ENCODE results near the gene SHLD1.
"Not testable (repeated sequence)": the region's sequence is repeated elsewhere in the genome, so short reads cannot be mapped to it uniquely, and the experiment has no call there.

The SHLD1 gene

DNA sequence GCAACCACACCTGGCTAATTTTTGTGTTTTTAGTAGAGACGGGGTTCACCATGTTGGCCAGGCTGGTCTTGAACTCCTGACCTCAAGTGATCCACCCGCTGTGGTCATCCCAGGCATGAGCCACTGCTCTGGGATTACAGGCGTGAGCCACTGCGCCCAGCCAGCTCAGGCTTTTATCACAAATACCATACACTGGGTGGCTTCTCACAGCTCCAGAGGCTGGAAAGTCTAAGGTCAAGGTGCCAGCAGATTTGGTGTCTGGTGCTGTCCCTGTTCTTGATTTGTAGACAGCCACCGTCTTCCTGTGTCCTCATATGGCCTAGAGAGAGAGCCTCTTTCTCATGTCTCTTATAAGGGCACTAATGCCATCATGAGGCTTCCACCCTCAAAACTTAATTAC, 25.9 kb downstream of the SHLD1 start:
- no peaks in the 10 kb centered on the region for H3K4me1 ChIP-seq (ENCODE audit: control insufficient read depth, insufficient read depth, low read length, poor library complexity, severe bottlenecking)
- no peak overlapping the region for H3K4me3 ChIP-seq (ENCODE audit: insufficient read depth, low read depth, low read length, poor library complexity, severe bottlenecking)
- DNase-seq = no peak
- H3K9me3 ChIP-seq (ENCODE audit: control insufficient read depth, low read length) = no peaks in the 10 kb centered on the region
- peaks cover 24% of the 10 kb centered on the region for H3K36me3 ChIP-seq (ENCODE audit: control insufficient read depth, insufficient read depth, low read length)
- H3K27ac ChIP-seq (ENCODE audit: insufficient read depth, low read length, poor library complexity, severe bottlenecking) = no peak overlapping the region
- no peaks in the 10 kb centered on the region for H3K27me3 ChIP-seq (replicated peaks; ENCODE audit: control insufficient read depth, insufficient read depth, low read length, poor library complexity, severe bottlenecking)

DNA sequence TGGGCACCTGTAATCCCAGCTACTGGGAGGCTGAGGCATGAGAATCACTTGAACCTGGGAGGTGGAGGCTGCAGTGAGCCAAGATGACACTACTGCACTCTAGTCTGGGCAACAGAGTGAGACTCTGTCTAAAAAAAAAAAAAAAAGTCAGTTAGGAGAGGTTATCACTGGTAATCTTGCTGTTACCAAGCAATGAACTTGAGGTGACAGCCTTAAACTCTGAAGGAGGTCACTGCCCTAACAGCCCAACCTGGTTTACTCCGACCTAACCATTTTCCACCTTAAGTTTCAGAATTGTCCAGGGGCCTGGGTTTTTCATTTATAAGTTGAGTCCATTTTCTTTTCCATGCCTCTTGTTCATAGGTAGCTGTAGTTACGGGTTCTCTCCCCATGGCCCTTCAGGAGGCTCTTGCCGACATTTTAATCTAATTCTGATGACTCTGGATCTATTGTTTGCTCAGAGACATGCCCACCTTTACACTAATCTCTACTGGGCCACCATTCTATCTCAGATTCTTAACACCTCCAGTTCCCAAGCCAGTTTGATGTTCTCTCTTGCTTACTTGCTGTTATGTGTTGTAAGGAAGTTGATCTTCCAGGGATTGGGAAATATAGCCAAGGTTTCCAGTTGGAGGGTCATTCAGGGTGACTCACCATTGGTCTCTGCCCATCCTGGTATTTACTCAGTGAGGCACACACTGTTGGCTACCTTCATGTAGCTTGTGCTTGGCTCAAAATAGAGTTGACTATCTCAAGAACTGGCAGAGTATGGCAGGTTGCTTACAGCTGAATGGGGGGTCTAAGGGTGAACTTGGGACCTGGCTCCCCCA, 29.1 kb downstream of the SHLD1 start:
- no peak for DNase-seq
- H3K4me1 ChIP-seq (ENCODE audit: control insufficient read depth, insufficient read depth, low read length, poor library complexity, severe bottlenecking) = no peaks in the 10 kb centered on the region
- no peaks in the 10 kb centered on the region for H3K9me3 ChIP-seq (ENCODE audit: control insufficient read depth, low read length)
- H3K4me3 ChIP-seq (ENCODE audit: insufficient read depth, low read depth, low read length, poor library complexity, severe bottlenecking) = no peak overlapping the region
- H3K27me3 ChIP-seq (replicated peaks; ENCODE audit: control insufficient read depth, insufficient read depth, low read length, poor library complexity, severe bottlenecking) = no peaks in the 10 kb centered on the region
- no peak overlapping the region for H3K27ac ChIP-seq (ENCODE audit: insufficient read depth, low read length, poor library complexity, severe bottlenecking)
- peaks cover 15% of the 10 kb centered on the region for H3K36me3 ChIP-seq (ENCODE audit: control insufficient read depth, insufficient read depth, low read length)

DNA sequence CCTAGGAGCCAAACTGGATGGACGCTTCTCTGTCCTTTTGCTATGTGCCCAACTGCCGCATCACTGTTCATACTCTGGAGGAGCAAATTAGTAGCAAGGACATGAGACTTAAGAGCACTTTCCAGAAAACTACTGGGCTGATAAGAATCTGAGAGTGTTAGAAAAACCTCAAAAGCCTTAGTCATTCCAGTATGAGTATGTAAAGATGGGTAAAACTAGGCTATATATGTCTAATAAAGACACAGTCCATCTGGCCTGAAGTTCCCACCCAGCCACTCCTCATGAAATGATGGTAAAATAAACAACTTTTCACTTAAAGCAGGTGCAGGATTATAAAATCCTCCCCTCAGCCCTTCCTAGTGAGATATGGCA, 30.6 kb downstream of the SHLD1 start:
- no peak for DNase-seq
- peaks cover 18% of the 10 kb centered on the region for H3K36me3 ChIP-seq (ENCODE audit: control insufficient read depth, insufficient read depth, low read length)

DNA sequence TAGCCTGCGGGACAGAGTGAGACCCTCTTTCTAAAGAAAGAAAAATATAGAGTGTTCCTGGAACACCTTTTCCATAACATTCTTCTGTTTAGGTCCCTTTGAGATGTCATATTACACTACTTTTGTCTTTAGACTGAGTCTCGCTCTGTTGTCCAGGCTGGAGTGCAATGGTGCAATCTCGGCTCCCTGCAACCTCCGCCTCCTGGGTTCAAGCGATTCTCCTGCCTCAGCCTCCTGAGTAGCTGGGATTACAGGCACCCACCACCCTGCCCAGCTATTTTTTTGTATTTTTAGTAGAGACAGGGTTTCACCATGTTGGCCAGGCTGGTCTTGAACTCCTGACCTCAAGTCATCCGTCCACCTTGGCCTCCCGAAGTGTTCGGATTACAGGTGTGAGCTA, 31.2 kb downstream of the SHLD1 start:
- not testable (repeated sequence) for H3K27me3 ChIP-seq (replicated peaks; ENCODE audit: control insufficient read depth, insufficient read depth, low read length, poor library complexity, severe bottlenecking); H3K4me3 ChIP-seq (ENCODE audit: insufficient read depth, low read depth, low read length, poor library complexity, severe bottlenecking); H3K9me3 ChIP-seq (ENCODE audit: control insufficient read depth, low read length); H3K27ac ChIP-seq (ENCODE audit: insufficient read depth, low read length, poor library complexity, severe bottlenecking); H3K4me1 ChIP-seq (ENCODE audit: control insufficient read depth, insufficient read depth, low read length, poor library complexity, severe bottlenecking); DNase-seq
- peaks cover 15% of the 10 kb centered on the region for H3K36me3 ChIP-seq (ENCODE audit: control insufficient read depth, insufficient read depth, low read length)

More for the DNA sequence above, 30.6 kb downstream of the SHLD1 start:
- Histone ChIP-seq H3K4me3 (ENCODE audit: insufficient read depth, low read depth, low read length, poor library complexity, severe bottlenecking) (no peak overlapping the region), H3K27ac (ENCODE audit: insufficient read depth, low read length, poor library complexity, severe bottlenecking) (no peak overlapping the region), H3K4me1 (ENCODE audit: control insufficient read depth, insufficient read depth, low read length, poor library complexity, severe bottlenecking) (no peaks in the 10 kb centered on the region), H3K9me3 (ENCODE audit: control insufficient read depth, low read length) (no peaks in the 10 kb centered on the region), H3K27me3 (replicated peaks; ENCODE audit: control insufficient read depth, insufficient read depth, low read length, poor library complexity, severe bottlenecking) (no peaks in the 10 kb centered on the region)

GRCh38 chr20:5781798-5782750, 31.9 kb downstream of the SHLD1 start:
- Histone ChIP-seq H3K27me3 (replicated peaks; ENCODE audit: control insufficient read depth, insufficient read depth, low read length, poor library complexity, severe bottlenecking) (no peaks in the 10 kb centered on the region), H3K4me1 (ENCODE audit: control insufficient read depth, insufficient read depth, low read length, poor library complexity, severe bottlenecking) (no peaks in the 10 kb centered on the region), H3K9me3 (ENCODE audit: control insufficient read depth, low read length) (no peaks in the 10 kb centered on the region), H3K27ac (ENCODE audit: insufficient read depth, low read length, poor library complexity, severe bottlenecking) (no peak overlapping the region), H3K36me3 (ENCODE audit: control insufficient read depth, insufficient read depth, low read length) (peaks cover 14% of the 10 kb centered on the region), H3K4me3 (ENCODE audit: insufficient read depth, low read depth, low read length, poor library complexity, severe bottlenecking) (no peak overlapping the region)
- no peak for DNase-seq

DNA sequence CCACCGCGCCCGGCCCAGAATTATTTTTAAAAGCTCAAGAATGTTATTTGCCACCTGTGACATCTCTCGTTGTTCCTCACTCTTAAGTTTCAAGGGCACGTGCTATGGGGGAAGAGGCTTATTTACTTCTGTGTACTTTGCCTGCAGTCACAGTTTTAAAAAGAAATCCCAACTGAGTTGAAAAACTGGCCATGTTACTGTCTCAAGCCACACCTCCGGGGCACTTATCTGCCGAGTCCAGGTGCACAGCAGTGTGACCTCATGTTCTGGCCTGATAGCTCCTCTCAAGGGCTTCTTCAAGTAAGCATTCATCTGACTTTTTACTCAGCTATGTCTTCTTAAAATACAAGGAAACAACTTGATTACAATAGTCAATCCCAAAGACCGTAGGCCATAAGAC, 34.5 kb downstream of the SHLD1 start:
- no peaks in the 10 kb centered on the region for H3K4me1 ChIP-seq (ENCODE audit: control insufficient read depth, insufficient read depth, low read length, poor library complexity, severe bottlenecking)
- H3K27ac ChIP-seq (ENCODE audit: insufficient read depth, low read length, poor library complexity, severe bottlenecking) = no peak overlapping the region

GRCh38 chr20:5785146-5785545, 34.9 kb downstream of the SHLD1 start:
- Histone ChIP-seq H3K27me3 (replicated peaks; ENCODE audit: control insufficient read depth, insufficient read depth, low read length, poor library complexity, severe bottlenecking) (no peaks in the 10 kb centered on the region), H3K36me3 (ENCODE audit: control insufficient read depth, insufficient read depth, low read length) (peaks cover 14% of the 10 kb centered on the region), H3K4me1 (ENCODE audit: control insufficient read depth, insufficient read depth, low read length, poor library complexity, severe bottlenecking) (no peaks in the 10 kb centered on the region), H3K4me3 (ENCODE audit: insufficient read depth, low read depth, low read length, poor library complexity, severe bottlenecking) (no peak overlapping the region), H3K27ac (ENCODE audit: insufficient read depth, low read length, poor library complexity, severe bottlenecking) (no peak overlapping the region), H3K9me3 (ENCODE audit: control insufficient read depth, low read length) (no peaks in the 10 kb centered on the region)
- DNase-seq = no peak

More for the DNA sequence above, 34.5 kb downstream of the SHLD1 start:
- Histone ChIP-seq H3K27me3 (replicated peaks; ENCODE audit: control insufficient read depth, insufficient read depth, low read length, poor library complexity, severe bottlenecking) (no peaks in the 10 kb centered on the region), H3K9me3 (ENCODE audit: control insufficient read depth, low read length) (no peaks in the 10 kb centered on the region), H3K4me3 (ENCODE audit: insufficient read depth, low read depth, low read length, poor library complexity, severe bottlenecking) (no peak overlapping the region), H3K36me3 (ENCODE audit: control insufficient read depth, insufficient read depth, low read length) (peaks cover 14% of the 10 kb centered on the region)
- no peak for DNase-seq

DNA sequence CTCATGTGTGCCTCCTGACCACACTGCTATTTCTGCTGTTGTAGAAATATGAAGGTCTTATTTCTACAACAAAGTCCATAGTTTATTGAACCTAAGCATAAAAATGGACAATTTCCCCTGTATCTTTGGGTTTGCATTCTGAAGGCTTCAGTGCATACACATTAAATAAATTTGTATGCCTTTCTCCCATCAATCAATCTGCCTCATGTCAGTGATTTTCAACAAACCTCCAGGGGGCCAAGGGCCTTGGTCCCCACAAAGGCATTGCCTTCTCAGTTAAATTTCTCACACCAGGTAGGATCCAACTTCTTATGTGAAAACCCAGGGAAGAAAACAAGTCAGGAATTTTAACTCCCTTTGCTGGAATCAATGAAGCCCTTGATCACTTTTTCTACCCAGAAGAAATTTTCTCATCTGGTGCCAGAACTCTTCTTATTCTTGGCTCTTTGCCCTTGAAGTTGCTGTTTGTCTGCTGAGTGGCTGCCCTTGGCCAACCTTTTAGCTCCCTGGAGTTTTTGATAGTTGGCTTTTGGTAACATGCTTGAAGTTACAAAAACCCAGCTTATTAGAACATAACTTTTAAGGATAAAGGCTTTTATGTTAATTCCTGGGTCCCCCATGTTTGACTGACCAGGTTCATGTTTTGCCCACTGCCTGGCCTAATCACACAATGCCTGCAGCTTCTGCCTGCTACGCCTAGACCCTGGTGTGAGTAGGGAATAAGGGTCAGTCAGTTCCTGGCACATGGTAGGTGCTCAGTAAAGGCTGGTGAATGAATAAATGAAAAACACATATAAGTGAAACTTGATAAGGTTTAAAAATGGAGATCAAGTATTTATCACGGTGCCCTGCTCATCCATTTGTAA, 37.0 kb downstream of the SHLD1 start:
- Histone ChIP-seq H3K9me3 (ENCODE audit: control insufficient read depth, low read length) (no peaks in the 10 kb centered on the region), H3K36me3 (ENCODE audit: control insufficient read depth, insufficient read depth, low read length) (peaks cover 5% of the 10 kb centered on the region), H3K27me3 (replicated peaks; ENCODE audit: control insufficient read depth, insufficient read depth, low read length, poor library complexity, severe bottlenecking) (no peaks in the 10 kb centered on the region), H3K4me1 (ENCODE audit: control insufficient read depth, insufficient read depth, low read length, poor library complexity, severe bottlenecking) (no peaks in the 10 kb centered on the region), H3K27ac (ENCODE audit: insufficient read depth, low read length, poor library complexity, severe bottlenecking) (no peak overlapping the region), H3K4me3 (ENCODE audit: insufficient read depth, low read depth, low read length, poor library complexity, severe bottlenecking) (no peak overlapping the region)
- DNase-seq = no peak

GRCh38 chr20:5787796-5788165, 37.6 kb downstream of the SHLD1 start:
- Histone ChIP-seq H3K4me3 (ENCODE audit: insufficient read depth, low read depth, low read length, poor library complexity, severe bottlenecking) (no peak overlapping the region), H3K27ac (ENCODE audit: insufficient read depth, low read length, poor library complexity, severe bottlenecking) (no peak overlapping the region), H3K36me3 (ENCODE audit: control insufficient read depth, insufficient read depth, low read length) (peaks cover 5% of the 10 kb centered on the region), H3K4me1 (ENCODE audit: control insufficient read depth, insufficient read depth, low read length, poor library complexity, severe bottlenecking) (no peaks in the 10 kb centered on the region), H3K27me3 (replicated peaks; ENCODE audit: control insufficient read depth, insufficient read depth, low read length, poor library complexity, severe bottlenecking) (no peaks in the 10 kb centered on the region), H3K9me3 (ENCODE audit: control insufficient read depth, low read length) (no peaks in the 10 kb centered on the region)
- DNase-seq = no peak
